ENCODE measurements around the gene C12orf56.
"Not testable (repeated sequence)": the region's sequence is repeated elsewhere in the genome, so short reads cannot be mapped to it uniquely, and the experiment has no call there.

Gene C12orf56

DNA sequence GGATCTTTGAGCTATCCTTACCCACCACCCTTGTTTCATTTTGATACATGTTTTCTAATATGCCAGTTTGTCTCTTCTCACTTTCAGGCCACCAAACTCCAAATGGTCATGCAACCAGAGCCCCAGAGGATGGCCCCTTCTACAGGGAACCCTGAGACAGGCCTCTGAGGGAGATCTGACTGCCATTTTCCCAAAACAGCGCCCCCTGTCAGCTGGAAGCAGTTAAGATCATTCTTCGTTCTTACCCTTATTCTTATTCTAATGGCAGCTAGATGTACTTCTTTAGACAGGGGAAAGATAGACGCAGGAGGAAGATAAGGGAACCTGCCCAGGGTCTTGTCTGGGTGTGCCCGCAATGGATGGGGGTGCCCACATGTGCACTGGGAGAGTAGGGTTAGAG lies 38.4 kb downstream of the C12orf56 start:
- Histone ChIP-seq H3K27ac (no peak overlapping the region), H3K4me3 (no peak overlapping the region)
- DNase-seq (ENCODE audit: low spot score), result no peak
- TF ChIP-seq, protein P1, sequence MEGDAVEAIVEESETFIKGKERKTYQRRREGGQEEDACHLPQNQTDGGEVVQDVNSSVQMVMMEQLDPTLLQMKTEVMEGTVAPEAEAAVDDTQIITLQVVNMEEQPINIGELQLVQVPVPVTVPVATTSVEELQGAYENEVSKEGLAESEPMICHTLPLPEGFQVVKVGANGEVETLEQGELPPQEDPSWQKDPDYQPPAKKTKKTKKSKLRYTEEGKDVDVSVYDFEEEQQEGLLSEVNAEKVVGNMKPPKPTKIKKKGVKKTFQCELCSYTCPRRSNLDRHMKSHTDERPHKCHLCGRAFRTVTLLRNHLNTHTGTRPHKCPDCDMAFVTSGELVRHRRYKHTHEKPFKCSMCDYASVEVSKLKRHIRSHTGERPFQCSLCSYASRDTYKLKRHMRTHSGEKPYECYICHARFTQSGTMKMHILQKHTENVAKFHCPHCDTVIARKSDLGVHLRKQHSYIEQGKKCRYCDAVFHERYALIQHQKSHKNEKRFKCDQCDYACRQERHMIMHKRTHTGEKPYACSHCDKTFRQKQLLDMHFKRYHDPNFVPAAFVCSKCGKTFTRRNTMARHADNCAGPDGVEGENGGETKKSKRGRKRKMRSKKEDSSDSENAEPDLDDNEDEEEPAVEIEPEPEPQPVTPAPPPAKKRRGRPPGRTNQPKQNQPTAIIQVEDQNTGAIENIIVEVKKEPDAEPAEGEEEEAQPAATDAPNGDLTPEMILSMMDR (IDR thresholded peaks at IDR 0.05), result no peak

DNA sequence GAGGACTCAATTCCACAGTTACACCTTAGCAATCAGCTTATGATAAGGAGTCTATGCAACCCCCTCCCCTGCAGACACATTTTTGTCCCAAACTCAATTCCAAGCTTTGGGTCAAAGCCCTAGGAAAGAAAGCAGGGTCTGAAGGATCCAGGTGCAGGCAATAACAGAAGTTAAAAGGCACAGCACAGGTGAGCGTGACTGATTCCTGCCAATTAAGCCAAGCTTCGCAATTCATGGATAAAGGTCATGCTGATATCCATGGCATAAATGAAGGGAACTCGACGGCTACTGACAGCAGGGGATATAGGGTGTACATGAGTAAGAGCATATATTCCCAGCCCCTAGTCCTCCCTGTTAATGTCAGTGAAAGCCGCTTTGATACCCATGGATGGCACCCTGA lies 39.3 kb downstream of the C12orf56 start:
- DNase-seq (ENCODE audit: low spot score), result no peak
- no peak overlapping the region for H3K27ac ChIP-seq
- TF ChIP-seq, protein P1 (IDR thresholded peaks at IDR 0.05), result no peak
- H3K4me3 ChIP-seq, result no peak overlapping the region

DNA sequence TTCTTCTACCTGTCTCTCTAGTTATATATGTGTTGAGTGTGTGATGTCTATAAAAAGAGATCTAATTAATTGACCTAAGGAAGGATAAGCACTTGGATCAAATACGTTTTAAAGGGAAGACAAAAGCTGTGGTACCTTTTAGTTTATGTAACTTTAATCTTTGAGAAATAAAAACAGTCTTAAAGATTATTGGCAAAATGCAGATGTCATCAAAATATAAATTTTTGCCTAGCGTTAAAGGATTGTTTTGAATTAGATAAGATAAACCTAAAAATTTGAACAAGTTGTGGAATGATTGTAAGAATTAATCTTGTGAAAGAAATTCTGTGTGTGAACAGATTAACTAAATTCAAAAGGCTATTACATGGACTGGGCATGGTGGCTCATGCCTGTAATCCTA lies 42.9 kb downstream of the C12orf56 start:
- TF ChIP-seq, protein P1 (IDR thresholded peaks at IDR 0.05), result no peak
- no peak overlapping the region for H3K4me3 ChIP-seq
- no peak for DNase-seq (ENCODE audit: low spot score)
- no peak overlapping the region for H3K27ac ChIP-seq

DNA sequence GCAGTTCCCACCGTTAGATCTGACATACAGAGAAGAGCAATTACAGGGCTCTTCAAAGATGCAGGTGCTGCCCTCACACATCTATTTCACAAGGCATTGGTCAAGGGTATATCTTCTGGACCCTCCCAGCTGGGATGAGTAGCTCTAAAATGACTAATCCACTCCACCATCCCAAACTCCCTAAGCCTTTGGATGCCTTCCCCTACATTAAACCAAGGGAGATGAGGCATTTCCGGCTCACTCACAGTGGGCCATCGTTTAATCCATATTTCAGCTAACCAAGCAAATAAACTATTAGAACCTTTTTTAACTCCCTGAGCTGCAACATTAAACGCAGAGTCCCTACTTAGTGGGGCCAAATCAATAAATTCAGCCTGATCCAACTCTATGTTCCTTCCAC lies 45.9 kb downstream of the C12orf56 start:
- H3K27ac ChIP-seq; DNase-seq (ENCODE audit: low spot score); H3K4me3 ChIP-seq: not testable (repeated sequence)

DNA sequence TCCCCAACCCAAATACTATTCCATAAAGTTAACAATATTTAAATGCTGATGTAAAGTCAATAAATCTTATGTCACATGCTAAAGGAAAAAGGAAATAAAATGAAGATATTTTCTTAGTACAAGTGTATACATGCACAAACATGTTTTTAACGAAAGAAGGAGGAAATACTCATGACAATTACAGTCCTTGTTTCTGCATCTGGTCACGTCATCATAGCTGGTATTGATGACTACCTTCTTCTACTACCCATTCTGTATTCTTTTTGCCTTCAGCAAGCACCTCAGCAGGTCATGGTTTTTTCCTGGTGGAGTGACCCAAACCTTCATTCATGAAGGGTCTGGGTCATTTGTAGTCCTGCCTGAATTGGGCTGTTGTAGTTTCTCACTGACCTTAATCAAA lies 50.0 kb downstream of the C12orf56 start:
- H3K4me3 ChIP-seq; H3K27ac ChIP-seq; DNase-seq (ENCODE audit: low spot score): not testable (repeated sequence)

GRCh38 chr12:64335886-64336466 lies 54.6 kb downstream of the C12orf56 start:
- Histone ChIP-seq H3K4me3 (no peak overlapping the region), H3K27ac (no peak overlapping the region)
- no peak for DNase-seq (ENCODE audit: low spot score)
- TF ChIP-seq, protein P1 (IDR thresholded peaks at IDR 0.05), result no peak

GRCh38 chr12:64332938-64333337 lies 57.6 kb downstream of the C12orf56 start:
- Histone ChIP-seq H3K27ac (no peak overlapping the region), H3K4me3 (no peak overlapping the region)
- TF ChIP-seq, protein P1 (IDR thresholded peaks at IDR 0.05), result no peak
- DNase-seq (ENCODE audit: low spot score), result no peak

DNA sequence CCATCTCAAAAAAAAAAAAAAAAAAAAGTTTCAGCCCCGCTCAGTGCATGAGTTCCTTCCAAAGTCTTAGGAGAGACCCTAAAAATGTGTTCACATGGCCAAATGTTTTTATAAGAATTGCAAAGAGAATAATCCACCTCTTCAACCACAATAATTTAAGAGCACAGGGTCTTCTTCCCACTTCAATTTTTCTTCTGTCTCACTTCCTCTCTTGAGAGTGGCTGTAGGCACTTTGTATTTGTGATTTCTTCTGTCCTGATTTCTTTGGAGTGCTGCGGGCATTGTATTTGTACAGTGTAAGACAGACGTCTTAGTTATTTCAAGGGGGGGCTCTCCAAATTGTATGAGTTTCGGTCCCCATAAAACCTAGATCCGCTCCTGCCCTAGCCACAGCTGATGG lies 58.3 kb downstream of the C12orf56 start:
- Histone ChIP-seq H3K27ac (no peak overlapping the region), H3K4me3 (no peak overlapping the region)
- DNase-seq (ENCODE audit: low spot score), result no peak
- TF ChIP-seq, protein P1 (IDR thresholded peaks at IDR 0.05), result no peak

GRCh38 chr12:64329031-64329710 lies 61.4 kb downstream of the C12orf56 start:
- not testable (repeated sequence) for DNase-seq (ENCODE audit: low spot score); H3K4me3 ChIP-seq; H3K27ac ChIP-seq
